ENCODE data around the gene PLXDC1. TPM values are rescaled to one million over a fixed set of nuclear protein-coding genes. Genes with fewer than 3 reads are reported as not detected.

Gene PLXDC1
- total RNA-seq, 1 donor from 2014 or later = 2.3 TPM

DNA sequence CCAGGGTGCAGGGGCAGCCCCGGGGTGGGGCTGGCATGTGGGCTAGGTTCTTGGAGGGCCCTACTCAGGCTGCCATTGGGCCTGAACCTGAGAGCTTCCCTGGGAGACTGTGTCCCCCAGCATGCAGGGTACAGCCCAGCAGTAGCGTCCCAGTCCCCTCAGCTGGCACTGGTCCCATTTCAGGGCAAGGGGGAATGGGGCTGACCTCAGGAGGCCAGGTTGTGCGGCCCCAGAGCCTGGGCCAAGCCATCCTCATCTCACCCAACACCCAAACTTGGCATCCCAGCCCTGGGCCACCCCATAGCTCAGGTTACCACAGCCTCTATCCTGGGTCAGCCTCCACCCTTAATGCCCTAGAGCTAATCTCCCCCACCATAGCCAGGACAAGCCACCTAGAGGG, 6.3 kb downstream of the PLXDC1 start:
- DNase-seq (ENCODE audit: low spot score, unreplicated experiment) = no peak
- TF ChIP-seq, protein P1, sequence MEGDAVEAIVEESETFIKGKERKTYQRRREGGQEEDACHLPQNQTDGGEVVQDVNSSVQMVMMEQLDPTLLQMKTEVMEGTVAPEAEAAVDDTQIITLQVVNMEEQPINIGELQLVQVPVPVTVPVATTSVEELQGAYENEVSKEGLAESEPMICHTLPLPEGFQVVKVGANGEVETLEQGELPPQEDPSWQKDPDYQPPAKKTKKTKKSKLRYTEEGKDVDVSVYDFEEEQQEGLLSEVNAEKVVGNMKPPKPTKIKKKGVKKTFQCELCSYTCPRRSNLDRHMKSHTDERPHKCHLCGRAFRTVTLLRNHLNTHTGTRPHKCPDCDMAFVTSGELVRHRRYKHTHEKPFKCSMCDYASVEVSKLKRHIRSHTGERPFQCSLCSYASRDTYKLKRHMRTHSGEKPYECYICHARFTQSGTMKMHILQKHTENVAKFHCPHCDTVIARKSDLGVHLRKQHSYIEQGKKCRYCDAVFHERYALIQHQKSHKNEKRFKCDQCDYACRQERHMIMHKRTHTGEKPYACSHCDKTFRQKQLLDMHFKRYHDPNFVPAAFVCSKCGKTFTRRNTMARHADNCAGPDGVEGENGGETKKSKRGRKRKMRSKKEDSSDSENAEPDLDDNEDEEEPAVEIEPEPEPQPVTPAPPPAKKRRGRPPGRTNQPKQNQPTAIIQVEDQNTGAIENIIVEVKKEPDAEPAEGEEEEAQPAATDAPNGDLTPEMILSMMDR (IDR thresholded peaks at IDR 0.05; ENCODE audit: unreplicated experiment) = no peak
- Mint-ChIP-seq H3K9me3 (ENCODE audit: low read depth) (peaks cover 3% of the 10 kb centered on the region), H3K4me3 (ENCODE audit: low read depth) (no peak overlapping the region), H3K36me3 (ENCODE audit: insufficient read depth) (no peaks in the 10 kb centered on the region), H3K27ac (no peak overlapping the region), H3K4me1 (ENCODE audit: low read depth) (no peaks in the 10 kb centered on the region), H3K27me3 (peaks cover 25% of the 10 kb centered on the region)

GRCh38 chr17:39144416-39144840, 7.0 kb downstream of the PLXDC1 start:
- Mint-ChIP-seq H3K27me3 (peaks cover 17% of the 10 kb centered on the region), H3K9me3 (ENCODE audit: low read depth) (peaks cover 3% of the 10 kb centered on the region), H3K4me1 (ENCODE audit: low read depth) (no peaks in the 10 kb centered on the region), H3K36me3 (ENCODE audit: insufficient read depth) (no peaks in the 10 kb centered on the region), H3K27ac (peak overlapping the region; percentile 33), H3K4me3 (ENCODE audit: low read depth) (no peak overlapping the region)
- TF ChIP-seq, protein P1 (IDR thresholded peaks at IDR 0.05; ENCODE audit: unreplicated experiment) = no peak
- DNase-seq (ENCODE audit: low spot score, unreplicated experiment) = no peak

DNA sequence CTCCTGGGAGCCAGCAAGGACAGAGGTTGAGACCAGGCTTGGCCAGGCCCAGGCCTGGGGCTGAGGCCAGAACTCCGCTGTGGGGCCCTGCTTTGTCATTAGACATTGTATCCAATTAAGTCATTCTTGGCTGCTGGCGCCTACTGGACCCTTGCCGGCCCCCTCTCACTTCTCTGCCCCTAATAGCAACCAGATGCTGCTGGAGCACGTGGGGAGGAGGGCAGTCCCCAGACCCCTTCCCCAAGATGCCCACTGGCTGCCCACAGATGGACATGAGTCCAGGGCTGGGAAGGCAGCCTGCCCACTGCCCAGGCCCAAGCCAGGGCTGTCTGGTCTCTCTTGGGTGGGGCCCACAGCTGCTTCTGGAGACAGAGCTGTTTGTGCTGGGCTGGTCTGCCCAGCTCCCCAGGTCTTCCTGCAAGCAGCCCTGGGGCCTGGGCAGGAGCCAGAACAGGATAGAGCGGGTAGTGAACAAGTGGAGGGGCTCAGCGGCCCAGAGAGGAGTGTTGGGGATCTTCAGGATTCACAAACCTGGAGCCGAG, 7.8 kb downstream of the PLXDC1 start:
- Mint-ChIP-seq H3K4me1 (ENCODE audit: low read depth) (no peaks in the 10 kb centered on the region), H3K27me3 (peaks cover 11% of the 10 kb centered on the region), H3K4me3 (ENCODE audit: low read depth) (no peak overlapping the region), H3K9me3 (ENCODE audit: low read depth) (peaks cover 3% of the 10 kb centered on the region), H3K36me3 (ENCODE audit: insufficient read depth) (no peaks in the 10 kb centered on the region), H3K27ac (no peak overlapping the region)
- DNase-seq (ENCODE audit: low spot score, unreplicated experiment) = no peak
- TF ChIP-seq, protein P1 (IDR thresholded peaks at IDR 0.05; ENCODE audit: unreplicated experiment) = no peak

DNA sequence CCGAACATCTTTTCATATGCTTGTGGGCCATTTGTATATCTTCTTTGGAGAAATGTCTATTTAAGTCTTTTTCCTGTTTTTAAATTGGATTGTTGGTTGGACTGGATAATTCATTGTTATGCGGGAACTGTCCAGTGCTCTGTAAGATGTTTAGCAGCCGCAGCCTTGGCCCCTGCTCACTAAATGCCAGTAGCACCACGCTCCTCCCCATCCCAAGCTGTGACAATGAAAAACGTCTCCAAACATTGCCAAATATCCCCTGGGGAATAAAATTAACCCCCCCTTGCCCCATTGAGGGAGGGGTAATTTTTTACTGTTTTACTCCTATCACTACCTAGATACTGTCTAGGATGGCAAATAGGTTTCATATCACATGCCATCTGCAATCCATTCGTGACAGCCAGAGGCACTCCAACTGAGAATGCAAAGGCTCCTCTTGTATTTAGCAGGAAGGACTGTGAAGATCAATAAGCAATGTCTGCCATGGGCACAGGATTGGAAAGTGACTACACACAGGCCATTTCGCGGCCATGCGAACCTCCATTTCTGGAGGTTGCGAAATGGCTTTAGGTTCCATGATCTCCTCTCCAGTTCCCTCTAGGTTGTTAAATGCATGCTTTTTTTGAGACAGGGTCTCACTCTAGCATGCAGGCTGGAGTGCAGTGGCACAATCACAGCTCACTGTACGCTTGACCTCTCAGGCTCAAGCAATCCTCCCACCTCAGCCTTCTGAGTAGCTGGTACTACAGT, 9.3 kb downstream of the PLXDC1 start:
- no peaks in the 10 kb centered on the region for H3K4me1 Mint-ChIP-seq (ENCODE audit: low read depth)

DNA sequence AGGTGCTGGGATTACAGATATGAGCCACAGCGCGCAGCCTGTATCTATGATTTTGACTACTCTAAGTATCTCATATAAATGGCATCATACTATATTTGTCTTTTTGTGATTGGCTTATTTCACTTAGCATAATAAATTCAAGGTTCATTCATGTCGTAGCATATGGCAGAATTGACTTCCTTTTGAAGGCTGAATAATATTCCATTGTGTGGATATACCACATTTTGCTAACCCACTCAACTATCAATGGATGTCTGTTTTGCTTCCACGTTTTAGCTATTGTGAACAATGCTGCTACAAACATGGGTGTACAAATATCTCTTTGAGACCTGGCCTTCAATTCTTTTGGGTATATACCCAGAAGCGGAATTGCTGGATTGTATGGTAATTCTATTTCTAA, 10.1 kb downstream of the PLXDC1 start:
- H3K36me3 Mint-ChIP-seq (ENCODE audit: insufficient read depth) = no peaks in the 10 kb centered on the region
- H3K4me3 Mint-ChIP-seq (ENCODE audit: low read depth) = no peak overlapping the region
- no peaks in the 10 kb centered on the region for H3K4me1 Mint-ChIP-seq (ENCODE audit: low read depth)
- TF ChIP-seq, protein P1 (IDR thresholded peaks at IDR 0.05; ENCODE audit: unreplicated experiment) = no peak
- peaks cover 10% of the 10 kb centered on the region for H3K27me3 Mint-ChIP-seq
- peaks cover 3% of the 10 kb centered on the region for H3K9me3 Mint-ChIP-seq (ENCODE audit: low read depth)
- no peak for DNase-seq (ENCODE audit: low spot score, unreplicated experiment)
- no peak overlapping the region for H3K27ac Mint-ChIP-seq

More for the DNA sequence above, 9.3 kb downstream of the PLXDC1 start:
- Mint-ChIP-seq H3K27me3 (peaks cover 6% of the 10 kb centered on the region), H3K9me3 (ENCODE audit: low read depth) (peaks cover 3% of the 10 kb centered on the region), H3K4me3 (ENCODE audit: low read depth) (no peak overlapping the region), H3K36me3 (ENCODE audit: insufficient read depth) (no peaks in the 10 kb centered on the region), H3K27ac (no peak overlapping the region)
- DNase-seq (ENCODE audit: low spot score, unreplicated experiment) = no peak
- TF ChIP-seq, protein P1 (IDR thresholded peaks at IDR 0.05; ENCODE audit: unreplicated experiment) = no peak
